Neural progenitor cell (in vitro differentiated cells): ENCODE results near the gene DLK1. TPM values are rescaled to one million over a fixed set of nuclear protein-coding genes. Genes with fewer than 3 reads are reported as not detected.

Source experiments
- DNase-seq: peaks from one replicate; pipeline ENCODE4 v3.0.0-alpha.2; 2016; ENCODE audit warnings: low spot score
- H2AFZ ChIP-seq: fragments of 200-600 bp; sonication (generic); replicated peaks from 2 replicates; pipeline ENCODE4 v1.6.1; 2016; ENCODE audit warnings: antibody characterized with exemption
- H3F3A ChIP-seq: fragments of 200-600 bp; sonication (generic); 2 replicates; pipeline ENCODE4 v1.6.1; 2016; ENCODE audit warnings: antibody characterized with exemption, low read depth
- H3K27ac ChIP-seq: fragments of 200-600 bp; sonication (generic); 2 replicates; pipeline ENCODE4 v1.5.1; 2016; ENCODE audit warnings: mild to moderate bottlenecking
- H3K27me3 ChIP-seq: fragments of 200-600 bp; sonication (generic); 2 replicates; pipeline ENCODE4 v1.6.1; 2016; ENCODE audit warnings: mild to moderate bottlenecking, moderate library complexity
- H3K36me3 ChIP-seq: fragments of 200-600 bp; sonication (generic); 2 replicates; pipeline ENCODE4 v1.5.1; 2016
- H3K4me1 ChIP-seq: fragments of 200-600 bp; sonication (generic); 2 replicates; pipeline ENCODE4 v1.6.1; 2016; ENCODE audit warnings: mixed run types
- H3K4me2 ChIP-seq: fragments of 200-600 bp; sonication (generic); 2 replicates; pipeline ENCODE4 v1.6.1; 2016
- H3K4me3 ChIP-seq: fragments of 200-600 bp; sonication (generic); 2 replicates; pipeline ENCODE4 v1.5.1; 2016
- H3K79me2 ChIP-seq: fragments of 200-600 bp; sonication (generic); 2 replicates; pipeline ENCODE4 v1.6.1; 2016; ENCODE audit warnings: low read depth
- H3K9ac ChIP-seq: fragments of 200-600 bp; sonication (generic); 2 replicates; pipeline ENCODE4 v1.6.1; 2016
- H3K9me3 ChIP-seq: fragments of 200-600 bp; sonication (generic); 2 replicates; pipeline ENCODE4 v1.5.1; 2016; ENCODE audit warnings: low read depth
- H4K20me1 ChIP-seq: fragments of 200-600 bp; sonication (generic); 2 replicates; pipeline ENCODE4 v1.6.1; 2016; ENCODE audit warnings: low read depth
- H3K27ac Mint-ChIP-seq: 3 replicates; pipeline ENCODE4 v1.8.0; 2021; ENCODE audit warnings: mixed read lengths
- H3K27me3 Mint-ChIP-seq: 2 replicates; pipeline ENCODE4 v1.8.0; 2022; ENCODE audit warnings: low read depth, mild to moderate bottlenecking, inconsistent platforms, moderate library complexity, mixed read lengths; ENCODE audit not compliant: insufficient read depth
- H3K36me3 Mint-ChIP-seq: 3 replicates; pipeline ENCODE4 v1.8.0; 2021; ENCODE audit warnings: mixed read lengths
- H3K4me1 Mint-ChIP-seq: 3 replicates; pipeline ENCODE4 v1.8.0; 2021; ENCODE audit warnings: mixed read lengths
- H3K4me3 Mint-ChIP-seq: 3 replicates; pipeline ENCODE4 v1.8.0; 2021; ENCODE audit warnings: mild to moderate bottlenecking, moderate library complexity, mixed read lengths
- H3K9me3 Mint-ChIP-seq: 3 replicates; pipeline ENCODE4 v1.8.0; 2020; ENCODE audit warnings: mixed read lengths
- EZH2 ChIP-seq: fragments of 200-600 bp; sonication (generic); IDR thresholded peaks from 2 replicates; pipeline ENCODE4 v1.6.1; 2017; ENCODE audit warnings: antibody characterized with exemption, mild to moderate bottlenecking, moderate library complexity
- EZH2phosphoT487 ChIP-seq: fragments of 200-600 bp; sonication (generic); IDR thresholded peaks from 2 replicates; pipeline ENCODE4 v1.6.1; 2017; ENCODE audit warnings: antibody characterized with exemption
- total RNA-seq: library from RNA; depleted of rRNA; stranded (reverse); fragments of >200 nt; gene quantifications from 2 replicates; pipeline ENCODE4 v1.2.3, GENCODE V29; 2015; ENCODE audit warnings: low replicate concordance
- TF ChIP-seq, protein P1 (sequence below): fragments of 200-600 bp; sonication (generic); IDR thresholded peaks from 2 replicates; pipeline ENCODE4 v1.5.1; 2017; ENCODE audit warnings: antibody characterized with exemption, mild to moderate bottlenecking

The DLK1 gene
- total RNA-seq, 1 donor from 2014 or later: 312 TPM

DNA sequence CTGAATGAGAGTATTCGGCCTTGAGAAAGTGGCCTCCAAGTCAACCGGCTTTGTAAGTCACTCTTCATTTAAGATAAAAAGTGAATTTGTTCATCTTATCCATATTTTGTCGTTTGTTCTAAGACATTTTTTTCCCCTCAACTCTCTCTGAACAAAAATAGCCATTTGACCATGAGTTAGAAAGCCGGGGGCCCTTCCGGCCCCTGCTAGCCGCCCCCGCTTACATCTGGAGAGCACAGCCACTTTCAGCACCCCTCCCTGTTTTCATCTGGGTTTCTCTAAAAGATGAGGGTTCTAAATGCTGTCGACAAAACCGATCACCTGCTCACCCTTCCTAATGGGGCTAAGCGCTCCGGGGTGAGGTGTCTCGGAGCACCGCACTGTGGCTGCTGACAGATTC lies 30.7 kb upstream of the DLK1 start:
- H3K79me2 ChIP-seq: no peaks in the 10 kb centered on the region
- H3K4me1 ChIP-seq: peaks cover 9% of the 10 kb centered on the region
- H3K27me3 ChIP-seq: no peaks in the 10 kb centered on the region
- no peak overlapping the region for H3K9ac ChIP-seq
- H4K20me1 ChIP-seq: no peaks in the 10 kb centered on the region
- no peaks in the 10 kb centered on the region for H3K9me3 ChIP-seq
- TF ChIP-seq EZH2phosphoT487 (no peak), EZH2 (no peak)
- TF ChIP-seq, protein P1, sequence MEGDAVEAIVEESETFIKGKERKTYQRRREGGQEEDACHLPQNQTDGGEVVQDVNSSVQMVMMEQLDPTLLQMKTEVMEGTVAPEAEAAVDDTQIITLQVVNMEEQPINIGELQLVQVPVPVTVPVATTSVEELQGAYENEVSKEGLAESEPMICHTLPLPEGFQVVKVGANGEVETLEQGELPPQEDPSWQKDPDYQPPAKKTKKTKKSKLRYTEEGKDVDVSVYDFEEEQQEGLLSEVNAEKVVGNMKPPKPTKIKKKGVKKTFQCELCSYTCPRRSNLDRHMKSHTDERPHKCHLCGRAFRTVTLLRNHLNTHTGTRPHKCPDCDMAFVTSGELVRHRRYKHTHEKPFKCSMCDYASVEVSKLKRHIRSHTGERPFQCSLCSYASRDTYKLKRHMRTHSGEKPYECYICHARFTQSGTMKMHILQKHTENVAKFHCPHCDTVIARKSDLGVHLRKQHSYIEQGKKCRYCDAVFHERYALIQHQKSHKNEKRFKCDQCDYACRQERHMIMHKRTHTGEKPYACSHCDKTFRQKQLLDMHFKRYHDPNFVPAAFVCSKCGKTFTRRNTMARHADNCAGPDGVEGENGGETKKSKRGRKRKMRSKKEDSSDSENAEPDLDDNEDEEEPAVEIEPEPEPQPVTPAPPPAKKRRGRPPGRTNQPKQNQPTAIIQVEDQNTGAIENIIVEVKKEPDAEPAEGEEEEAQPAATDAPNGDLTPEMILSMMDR: no peak
- Mint-ChIP-seq H3K4me3 (no peak overlapping the region), H3K27ac (peak overlapping the region; percentile 96), H3K9me3 (no peaks in the 10 kb centered on the region), H3K4me1 (peaks cover 48% of the 10 kb centered on the region), H3K27me3 (peaks cover 17% of the 10 kb centered on the region), H3K36me3 (no peaks in the 10 kb centered on the region)
- no peaks in the 10 kb centered on the region for H3F3A ChIP-seq
- H3K36me3 ChIP-seq: no peaks in the 10 kb centered on the region
- no peak overlapping the region for H3K4me2 ChIP-seq
- H2AFZ ChIP-seq: no peak overlapping the region
- no peak for DNase-seq
- H3K27ac ChIP-seq: no peak overlapping the region
- H3K4me3 ChIP-seq: no peak overlapping the region

DNA sequence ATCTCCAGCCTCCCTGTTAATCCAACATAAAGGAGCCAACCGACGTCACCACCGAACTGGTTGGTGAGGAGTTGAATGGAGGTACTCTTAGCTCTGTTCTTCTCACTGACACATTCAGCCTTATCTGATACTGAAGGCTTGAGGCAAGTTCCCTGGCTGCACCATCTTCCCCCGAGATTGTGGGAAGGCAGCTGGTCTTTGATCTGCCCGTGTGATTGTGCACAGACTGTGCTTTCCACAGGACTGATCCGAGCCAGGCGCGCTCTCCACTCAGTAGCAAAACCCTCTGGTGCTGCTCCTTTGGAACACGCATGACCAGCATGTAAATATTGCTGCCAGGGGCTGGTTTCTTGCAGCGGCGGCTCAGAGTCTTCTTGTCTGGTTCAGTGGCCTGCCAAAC lies 30.1 kb upstream of the DLK1 start:
- no peaks in the 10 kb centered on the region for H3K79me2 ChIP-seq
- peak overlapping the region; percentile 26 for H2AFZ ChIP-seq
- DNase-seq: no peak
- no peak overlapping the region for H3K4me3 ChIP-seq
- Mint-ChIP-seq H3K27me3 (peaks cover 19% of the 10 kb centered on the region), H3K36me3 (no peaks in the 10 kb centered on the region), H3K9me3 (no peaks in the 10 kb centered on the region), H3K27ac (peak overlapping the region; percentile 96), H3K4me3 (no peak overlapping the region), H3K4me1 (peaks cover 50% of the 10 kb centered on the region)
- TF ChIP-seq, protein P1: no peak
- TF ChIP-seq EZH2: no peak
- no peak for TF ChIP-seq EZH2phosphoT487
- H3K4me1 ChIP-seq: peaks cover 9% of the 10 kb centered on the region
- H3K9ac ChIP-seq: no peak overlapping the region
- no peaks in the 10 kb centered on the region for H3K36me3 ChIP-seq
- no peak overlapping the region for H3K4me2 ChIP-seq
- H3K27ac ChIP-seq: no peak overlapping the region
- H3K27me3 ChIP-seq: no peaks in the 10 kb centered on the region
- H3K9me3 ChIP-seq: no peaks in the 10 kb centered on the region
- no peaks in the 10 kb centered on the region for H3F3A ChIP-seq
- H4K20me1 ChIP-seq: no peaks in the 10 kb centered on the region

DNA sequence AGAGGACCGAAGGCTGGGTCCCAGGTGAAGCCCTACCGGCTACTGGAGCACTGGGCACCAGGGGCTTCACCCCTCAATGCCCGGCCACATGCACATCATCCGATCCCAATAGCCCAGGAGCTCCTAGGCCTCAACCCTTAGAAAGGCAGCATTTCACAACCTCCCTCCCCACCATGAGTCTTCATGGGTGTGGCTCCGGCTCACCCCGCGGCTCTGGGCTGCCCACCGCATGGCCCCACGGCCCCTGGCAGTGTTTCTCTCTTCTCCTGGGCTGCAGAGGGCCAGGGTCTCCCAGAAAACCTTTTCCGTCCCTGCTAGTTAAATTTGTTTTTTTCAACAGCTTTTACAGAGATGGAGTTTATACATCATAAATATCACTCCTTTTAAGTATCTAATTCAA lies 28.6 kb upstream of the DLK1 start:
- Histone ChIP-seq H4K20me1 (no peaks in the 10 kb centered on the region), H3K4me2 (no peak overlapping the region), H3K9me3 (no peaks in the 10 kb centered on the region), H3K9ac (no peak overlapping the region), H3K27ac (no peak overlapping the region), H3K79me2 (no peaks in the 10 kb centered on the region), H3K4me3 (no peak overlapping the region), H2AFZ (no peak overlapping the region), H3K27me3 (no peaks in the 10 kb centered on the region), H3K4me1 (peaks cover 9% of the 10 kb centered on the region), H3F3A (no peaks in the 10 kb centered on the region), H3K36me3 (no peaks in the 10 kb centered on the region)
- Mint-ChIP-seq H3K27ac (no peak overlapping the region), H3K36me3 (no peaks in the 10 kb centered on the region), H3K27me3 (peaks cover 18% of the 10 kb centered on the region), H3K4me1 (peaks cover 38% of the 10 kb centered on the region), H3K9me3 (no peaks in the 10 kb centered on the region), H3K4me3 (no peak overlapping the region)
- DNase-seq: no peak
- TF ChIP-seq EZH2 (no peak), EZH2phosphoT487 (no peak)
- TF ChIP-seq, protein P1: no peak
